ENCODE data around the gene ARMC12.

- TF ChIP-seq, protein P1, sequence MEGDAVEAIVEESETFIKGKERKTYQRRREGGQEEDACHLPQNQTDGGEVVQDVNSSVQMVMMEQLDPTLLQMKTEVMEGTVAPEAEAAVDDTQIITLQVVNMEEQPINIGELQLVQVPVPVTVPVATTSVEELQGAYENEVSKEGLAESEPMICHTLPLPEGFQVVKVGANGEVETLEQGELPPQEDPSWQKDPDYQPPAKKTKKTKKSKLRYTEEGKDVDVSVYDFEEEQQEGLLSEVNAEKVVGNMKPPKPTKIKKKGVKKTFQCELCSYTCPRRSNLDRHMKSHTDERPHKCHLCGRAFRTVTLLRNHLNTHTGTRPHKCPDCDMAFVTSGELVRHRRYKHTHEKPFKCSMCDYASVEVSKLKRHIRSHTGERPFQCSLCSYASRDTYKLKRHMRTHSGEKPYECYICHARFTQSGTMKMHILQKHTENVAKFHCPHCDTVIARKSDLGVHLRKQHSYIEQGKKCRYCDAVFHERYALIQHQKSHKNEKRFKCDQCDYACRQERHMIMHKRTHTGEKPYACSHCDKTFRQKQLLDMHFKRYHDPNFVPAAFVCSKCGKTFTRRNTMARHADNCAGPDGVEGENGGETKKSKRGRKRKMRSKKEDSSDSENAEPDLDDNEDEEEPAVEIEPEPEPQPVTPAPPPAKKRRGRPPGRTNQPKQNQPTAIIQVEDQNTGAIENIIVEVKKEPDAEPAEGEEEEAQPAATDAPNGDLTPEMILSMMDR (optimal IDR thresholded peaks at IDR 0.05 in 1 of 3, IDR thresholded peaks at IDR 0.05 in 1 of 3, conservative IDR thresholded peaks at IDR 0.05 in 1 of 3; ENCODE audit: extremely low read depth in 1 of 3, insufficient read depth in 2 of 3, low read length in 3 of 3), result no peak
- no peak for TF ChIP-seq EZH2 (IDR thresholded peaks at IDR 0.05; ENCODE audit: low read length)
Observed at GRCh38 chr6:35769211-35769610, 32.4 kb downstream of the ARMC12 start.
